Panc1 (cell line): ENCODE data around the gene PPP2R5D. TPM values are rescaled to one million over a fixed set of nuclear protein-coding genes. Genes with fewer than 3 reads are reported as not detected.

Source experiments
- ATAC-seq: fragments of 200-7000 bp; cut with Tn5 transposase; 2 replicates; pipeline ENCODE4 v1.9.1; 2020; ENCODE audit warnings: mild to moderate bottlenecking, moderate library complexity
- BruUV-seq: library from RNA; stranded (reverse); fragments of 400-500 nt; replicated peaks from 2 replicates; lab custom pipeline; 2021; lab: Mats Ljungman, UMichigan
- CTCF ChIA-PET: fragments of 300-600 bp; sonication (Branson Sonifier 250); formaldehyde crosslinking; loops from one replicate; lab custom pipeline; 2022; ENCODE audit warnings: antibody characterized with exemption; lab: Charles Lee
- POLR2A ChIA-PET: fragments of 300-600 bp; sonication (Branson Sonifier 250); formaldehyde crosslinking; loops from one replicate; lab custom pipeline; 2022; ENCODE audit warnings: antibody characterized with exemption; lab: Charles Lee
- DNase-seq: peaks from one replicate; pipeline ENCODE4 v3.0.0-alpha.2; 2010; ENCODE audit warnings: low read depth, low spot score
- H3K27ac ChIP-seq: 2 replicates; pipeline ENCODE4 v1.5.1; 2011; ENCODE audit warnings: mild to moderate bottlenecking, low read length, inconsistent platforms
- H3K27me3 ChIP-seq: fragments of 200-500 bp; sonication (Bioruptor generic); 2 replicates; pipeline ENCODE4 v1.6.0; 2014; ENCODE audit warnings: low read length, inconsistent platforms; ENCODE audit not compliant: control insufficient read depth, insufficient read depth
- H3K36me3 ChIP-seq: fragments of 200-500 bp; sonication (Bioruptor generic); 2 replicates; pipeline ENCODE4 v1.5.1; 2014; ENCODE audit warnings: inconsistent platforms, mild to moderate bottlenecking, low read length, moderate library complexity; ENCODE audit not compliant: control insufficient read depth, insufficient read depth
- H3K4me1 ChIP-seq: 2 replicates; pipeline ENCODE4 v1.5.1; 2011; ENCODE audit warnings: inconsistent platforms, mild to moderate bottlenecking, low read length, moderate library complexity; ENCODE audit not compliant: control insufficient read depth, insufficient read depth
- H3K4me3 ChIP-seq, 2 experiments: 2 replicates each; pipeline ENCODE4 v1.5.1; 2011 to 2012; ENCODE audit warnings: low read depth in 2 of 2, low read length in 2 of 2, mild to moderate bottlenecking in 2 of 2, inconsistent platforms in 1 of 2, moderate library complexity in 1 of 2
- H3K9me3 ChIP-seq: fragments of 200-500 bp; sonication (Bioruptor generic); 2 replicates; pipeline ENCODE4 v1.5.1; 2014; ENCODE audit warnings: low read depth, mild to moderate bottlenecking, inconsistent platforms, low read length, moderate library complexity; ENCODE audit not compliant: control insufficient read depth, insufficient read depth
- POLR2AphosphoS5 ChIP-seq: IDR thresholded peaks from 2 replicates; pipeline ENCODE4 v1.6.1; 2012; ENCODE audit warnings: mild to moderate bottlenecking, low read depth, low read length, moderate library complexity
- SIN3A ChIP-seq: IDR thresholded peaks from 2 replicates; pipeline ENCODE4 v1.6.1; 2012; ENCODE audit warnings: low read depth, mild to moderate bottlenecking, low read length, moderate library complexity, borderline replicate concordance; ENCODE audit not compliant: insufficient read depth
- TCF7L2 ChIP-seq: IDR thresholded peaks from 2 replicates; pipeline ENCODE4 v1.6.1; 2011; ENCODE audit warnings: mild to moderate bottlenecking, low read depth, low read length, inconsistent platforms
- in situ Hi-C: cut with HindIII; loops from 2 replicates; pipeline ENCODE4 v1.10.0; 2016; ENCODE audit warnings: low sequenced_read_pairs, low pct_unique_long_range_greater_than_20kb
- intact Hi-C: fragments of 100-400 bp; cut with micrococcal nuclease; formaldehyde crosslinking; loops from one replicate; pipeline ENCODE4 v1.10.0; 2022; ENCODE audit not compliant: unreplicated experiment
- total RNA-seq: library from RNA; stranded (reverse); gene quantifications from one replicate; pipeline ENCODE4 v1.2.1, GENCODE V29; 2021; ENCODE audit not compliant: unreplicated experiment
- TF ChIP-seq, protein P1 (sequence below): fragments of 450-650 bp; IDR thresholded peaks from 2 replicates; pipeline ENCODE4 v1.5.1; 2017; ENCODE audit warnings: mild to moderate bottlenecking
- TF ChIP-seq, protein P2 (sequence below), 2 experiments: IDR thresholded peaks; 2 replicates each; pipeline ENCODE4 v1.6.1; 2011 to 2012; ENCODE audit warnings: low read depth in 2 of 2, control low read depth in 1 of 2, low read length in 1 of 2, mild to moderate bottlenecking in 1 of 2, moderate library complexity in 1 of 2; ENCODE audit not compliant: insufficient read depth in 1 of 2

The PPP2R5D gene
- total RNA-seq, 1 experiment from 2014 or later = 63.6 TPM

DNA sequence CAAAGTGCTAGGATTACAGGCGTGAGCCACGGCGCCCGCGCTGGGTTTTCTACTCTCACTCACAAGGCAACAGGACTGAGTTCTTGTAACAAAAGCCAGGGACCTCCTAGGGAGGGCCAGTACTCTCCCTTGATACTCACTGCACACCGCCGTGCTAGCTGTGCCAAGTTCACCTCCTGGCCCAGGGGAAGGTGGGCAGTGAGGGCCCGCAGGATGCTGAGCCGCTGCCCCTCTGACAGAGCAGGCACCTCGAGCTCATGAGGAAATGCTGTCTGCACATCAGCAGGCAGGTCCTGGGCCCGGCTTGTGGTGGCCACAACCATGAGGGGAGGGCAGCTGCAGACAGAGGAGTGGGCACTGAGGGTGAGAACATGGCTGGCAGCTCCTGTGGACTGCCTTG, 17.1 kb upstream of the PPP2R5D start:
- ATAC-seq = no peak
- BruUV-seq = no TSS peak
- Histone ChIP-seq H3K4me3 (no peak overlapping the region), H3K9me3 (no peaks in the 10 kb centered on the region), H3K36me3 (peaks cover 6% of the 10 kb centered on the region; the same call in 1 of the 2 replicates), H3K27me3 (no peaks in the 10 kb centered on the region), H3K4me1 (peaks cover 6% of the 10 kb centered on the region), H3K27ac (no peak overlapping the region)
- in situ Hi-C loops (no loop called here), intact Hi-C loops (loop anchor here (10.0 kb wide), 1 partner anchor 62 kb away; no protein-coding TSS in a partner anchor)
- ChIA-PET CTCF (no interaction called here), POLR2A (no interaction called here)
- no peak for TF ChIP-seq SIN3A
- no peak for TF ChIP-seq TCF7L2
- TF ChIP-seq, protein P1, sequence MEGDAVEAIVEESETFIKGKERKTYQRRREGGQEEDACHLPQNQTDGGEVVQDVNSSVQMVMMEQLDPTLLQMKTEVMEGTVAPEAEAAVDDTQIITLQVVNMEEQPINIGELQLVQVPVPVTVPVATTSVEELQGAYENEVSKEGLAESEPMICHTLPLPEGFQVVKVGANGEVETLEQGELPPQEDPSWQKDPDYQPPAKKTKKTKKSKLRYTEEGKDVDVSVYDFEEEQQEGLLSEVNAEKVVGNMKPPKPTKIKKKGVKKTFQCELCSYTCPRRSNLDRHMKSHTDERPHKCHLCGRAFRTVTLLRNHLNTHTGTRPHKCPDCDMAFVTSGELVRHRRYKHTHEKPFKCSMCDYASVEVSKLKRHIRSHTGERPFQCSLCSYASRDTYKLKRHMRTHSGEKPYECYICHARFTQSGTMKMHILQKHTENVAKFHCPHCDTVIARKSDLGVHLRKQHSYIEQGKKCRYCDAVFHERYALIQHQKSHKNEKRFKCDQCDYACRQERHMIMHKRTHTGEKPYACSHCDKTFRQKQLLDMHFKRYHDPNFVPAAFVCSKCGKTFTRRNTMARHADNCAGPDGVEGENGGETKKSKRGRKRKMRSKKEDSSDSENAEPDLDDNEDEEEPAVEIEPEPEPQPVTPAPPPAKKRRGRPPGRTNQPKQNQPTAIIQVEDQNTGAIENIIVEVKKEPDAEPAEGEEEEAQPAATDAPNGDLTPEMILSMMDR = no peak
- no peak for TF ChIP-seq POLR2AphosphoS5
- TF ChIP-seq, protein P2, sequence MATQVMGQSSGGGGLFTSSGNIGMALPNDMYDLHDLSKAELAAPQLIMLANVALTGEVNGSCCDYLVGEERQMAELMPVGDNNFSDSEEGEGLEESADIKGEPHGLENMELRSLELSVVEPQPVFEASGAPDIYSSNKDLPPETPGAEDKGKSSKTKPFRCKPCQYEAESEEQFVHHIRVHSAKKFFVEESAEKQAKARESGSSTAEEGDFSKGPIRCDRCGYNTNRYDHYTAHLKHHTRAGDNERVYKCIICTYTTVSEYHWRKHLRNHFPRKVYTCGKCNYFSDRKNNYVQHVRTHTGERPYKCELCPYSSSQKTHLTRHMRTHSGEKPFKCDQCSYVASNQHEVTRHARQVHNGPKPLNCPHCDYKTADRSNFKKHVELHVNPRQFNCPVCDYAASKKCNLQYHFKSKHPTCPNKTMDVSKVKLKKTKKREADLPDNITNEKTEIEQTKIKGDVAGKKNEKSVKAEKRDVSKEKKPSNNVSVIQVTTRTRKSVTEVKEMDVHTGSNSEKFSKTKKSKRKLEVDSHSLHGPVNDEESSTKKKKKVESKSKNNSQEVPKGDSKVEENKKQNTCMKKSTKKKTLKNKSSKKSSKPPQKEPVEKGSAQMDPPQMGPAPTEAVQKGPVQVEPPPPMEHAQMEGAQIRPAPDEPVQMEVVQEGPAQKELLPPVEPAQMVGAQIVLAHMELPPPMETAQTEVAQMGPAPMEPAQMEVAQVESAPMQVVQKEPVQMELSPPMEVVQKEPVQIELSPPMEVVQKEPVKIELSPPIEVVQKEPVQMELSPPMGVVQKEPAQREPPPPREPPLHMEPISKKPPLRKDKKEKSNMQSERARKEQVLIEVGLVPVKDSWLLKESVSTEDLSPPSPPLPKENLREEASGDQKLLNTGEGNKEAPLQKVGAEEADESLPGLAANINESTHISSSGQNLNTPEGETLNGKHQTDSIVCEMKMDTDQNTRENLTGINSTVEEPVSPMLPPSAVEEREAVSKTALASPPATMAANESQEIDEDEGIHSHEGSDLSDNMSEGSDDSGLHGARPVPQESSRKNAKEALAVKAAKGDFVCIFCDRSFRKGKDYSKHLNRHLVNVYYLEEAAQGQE (IDR thresholded peaks at IDR 0.05; ENCODE audit: insufficient read depth in 1 of 2, low read depth in 2 of 2, low read length in 1 of 2) = no peak
- DNase-seq = no peak

DNA sequence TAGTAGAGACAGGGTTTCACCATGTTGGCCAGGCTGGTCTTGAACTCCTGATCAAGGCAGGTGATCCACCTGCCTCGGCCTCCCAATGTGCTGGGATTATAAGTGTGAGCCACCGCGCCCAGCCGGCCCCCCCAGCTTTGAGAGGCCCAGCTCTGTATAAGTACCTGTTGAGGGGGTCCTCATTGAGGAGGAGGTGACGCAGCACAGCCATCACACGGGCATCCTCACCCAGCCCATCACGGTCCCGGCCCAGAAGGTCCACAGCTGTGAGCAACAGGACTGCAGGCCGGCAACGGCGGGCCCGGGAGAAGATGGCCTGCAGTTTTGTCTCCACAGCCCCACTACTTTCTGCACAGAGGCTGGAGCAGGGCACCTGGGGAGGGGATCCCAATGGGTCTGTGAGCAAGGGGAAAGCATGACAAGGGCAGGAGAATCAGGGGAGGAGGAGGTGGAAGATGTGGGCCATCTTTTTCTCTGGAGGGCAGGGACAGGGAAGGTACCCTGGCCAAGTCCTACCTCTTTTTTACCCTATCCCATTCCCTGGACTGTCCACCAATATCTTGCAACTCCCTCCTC, 16.2 kb upstream of the PPP2R5D start:
- H3K27ac ChIP-seq = no peak overlapping the region
- DNase-seq = no peak
- intact Hi-C loops (loop anchor here (10.0 kb wide), 1 partner anchor 63 kb away; no protein-coding TSS in a partner anchor), in situ Hi-C loops (no loop called here)
- BruUV-seq = no TSS peak
- no peaks in the 10 kb centered on the region for H3K9me3 ChIP-seq
- CTCF ChIA-PET = no interaction called here
- H3K4me1 ChIP-seq = peaks cover 6% of the 10 kb centered on the region
- ATAC-seq = no peak
- peaks cover 6% of the 10 kb centered on the region; the same call in 1 of the 2 replicates for H3K36me3 ChIP-seq
- H3K27me3 ChIP-seq = no peaks in the 10 kb centered on the region
- no peak overlapping the region for H3K4me3 ChIP-seq
- POLR2A ChIA-PET = no interaction called here
- TF ChIP-seq POLR2AphosphoS5 = no peak
- TF ChIP-seq, protein P2 (IDR thresholded peaks at IDR 0.05; ENCODE audit: insufficient read depth in 1 of 2, low read depth in 2 of 2, low read length in 1 of 2) = no peak
- TF ChIP-seq, protein P1 = no peak
- TF ChIP-seq TCF7L2 = no peak
